Fibroblast of the aortic adventitia (primary cell): Measurements from ENCODE around the gene DLGAP1. TPM values are rescaled to one million over a fixed set of nuclear protein-coding genes. Genes with fewer than 3 reads are reported as not detected.
A peak's percentile ranks its signal among the peaks of the same experiment; 100 is the strongest.

Experiments used
- DNase-seq: peaks from one replicate; pipeline ENCODE4 v3.0.0-alpha.2; 2010; ENCODE audit warnings: low read depth
- H3K4me3 ChIP-seq: 2 replicates; pipeline ENCODE4 v1.5.1; 2011; ENCODE audit warnings: low read depth, mild to moderate bottlenecking, control low read depth, low read length, moderate library complexity
- total RNA-seq: library from RNA; depleted of rRNA; stranded (reverse); fragments of >200 nt; gene quantifications from 2 replicates; pipeline ENCODE4 v1.2.3, GENCODE V29; 2012; ENCODE audit warnings: low replicate concordance
- TF ChIP-seq, protein P1 (sequence below): IDR thresholded peaks from 2 replicates; pipeline ENCODE4 v1.5.1; 2011; ENCODE audit warnings: mild to moderate bottlenecking, low read length, control low read depth, inconsistent platforms; ENCODE audit not compliant: insufficient read depth

Gene DLGAP1
- total RNA-seq, 1 donor: 1.4 TPM

DNA sequence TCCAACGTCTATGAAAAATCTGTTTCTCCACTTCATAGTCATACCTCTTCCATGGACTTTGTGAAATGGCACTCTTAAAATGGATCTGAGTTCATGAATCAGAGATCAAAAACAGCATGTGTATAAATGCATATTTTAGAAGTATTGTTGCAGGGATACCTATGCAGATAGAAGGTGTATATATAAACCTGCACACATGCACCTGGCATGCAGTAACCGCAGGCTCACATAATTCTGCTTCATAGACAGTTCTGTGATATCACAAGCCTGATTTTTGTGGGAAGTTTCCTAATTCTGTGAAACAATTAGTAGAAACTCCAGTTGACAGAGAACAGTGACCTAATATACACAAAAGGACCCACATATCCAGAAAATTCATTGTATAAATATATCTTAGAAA, 583.4 kb downstream of the DLGAP1 start:
- H3K4me3 ChIP-seq: no peak overlapping the region
- no peak for DNase-seq
- TF ChIP-seq, protein P1, sequence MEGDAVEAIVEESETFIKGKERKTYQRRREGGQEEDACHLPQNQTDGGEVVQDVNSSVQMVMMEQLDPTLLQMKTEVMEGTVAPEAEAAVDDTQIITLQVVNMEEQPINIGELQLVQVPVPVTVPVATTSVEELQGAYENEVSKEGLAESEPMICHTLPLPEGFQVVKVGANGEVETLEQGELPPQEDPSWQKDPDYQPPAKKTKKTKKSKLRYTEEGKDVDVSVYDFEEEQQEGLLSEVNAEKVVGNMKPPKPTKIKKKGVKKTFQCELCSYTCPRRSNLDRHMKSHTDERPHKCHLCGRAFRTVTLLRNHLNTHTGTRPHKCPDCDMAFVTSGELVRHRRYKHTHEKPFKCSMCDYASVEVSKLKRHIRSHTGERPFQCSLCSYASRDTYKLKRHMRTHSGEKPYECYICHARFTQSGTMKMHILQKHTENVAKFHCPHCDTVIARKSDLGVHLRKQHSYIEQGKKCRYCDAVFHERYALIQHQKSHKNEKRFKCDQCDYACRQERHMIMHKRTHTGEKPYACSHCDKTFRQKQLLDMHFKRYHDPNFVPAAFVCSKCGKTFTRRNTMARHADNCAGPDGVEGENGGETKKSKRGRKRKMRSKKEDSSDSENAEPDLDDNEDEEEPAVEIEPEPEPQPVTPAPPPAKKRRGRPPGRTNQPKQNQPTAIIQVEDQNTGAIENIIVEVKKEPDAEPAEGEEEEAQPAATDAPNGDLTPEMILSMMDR: no peak

DNA sequence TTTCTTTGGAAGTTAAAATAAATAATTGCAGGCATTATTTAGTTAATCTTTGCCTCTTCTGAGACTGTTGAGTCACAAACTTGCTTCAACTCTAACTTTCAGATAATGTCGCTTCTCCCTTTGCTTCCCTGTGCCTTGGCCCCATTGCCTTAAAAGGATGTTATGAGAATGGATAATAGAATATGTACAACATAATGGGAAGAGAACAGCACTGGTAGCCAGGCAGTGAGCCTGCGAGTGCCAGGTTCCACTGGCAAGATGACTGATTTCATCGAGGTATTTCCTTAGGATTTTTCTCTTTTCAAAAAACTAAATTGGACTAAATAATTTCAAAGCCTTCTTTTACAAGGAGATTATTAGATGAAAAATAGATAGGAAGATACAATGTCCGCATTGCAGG, 584.2 kb downstream of the DLGAP1 start:
- no peak overlapping the region for H3K4me3 ChIP-seq
- no peak for DNase-seq
- TF ChIP-seq, protein P1: no peak

DNA sequence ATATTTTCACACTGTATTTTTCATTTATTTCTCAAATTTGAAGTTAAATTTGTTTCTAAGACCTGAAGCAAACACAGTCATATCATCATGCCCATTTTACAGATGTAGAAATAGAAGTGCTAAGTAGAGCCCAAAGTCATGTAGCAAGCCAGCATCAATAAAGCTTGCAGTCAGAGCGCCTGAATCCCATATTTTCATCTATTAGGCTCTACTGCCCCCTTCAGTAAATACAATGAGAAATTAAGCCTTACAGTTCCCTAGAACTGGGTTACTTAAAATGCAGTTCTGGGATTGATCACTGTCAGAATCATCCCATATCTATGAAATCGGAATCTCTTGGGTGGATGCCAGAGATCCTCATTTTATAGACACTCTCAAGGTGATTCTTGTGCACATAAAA, 585.3 kb downstream of the DLGAP1 start:
- TF ChIP-seq, protein P1: peak; percentile 50
- DNase-seq: peak; percentile 86

DNA sequence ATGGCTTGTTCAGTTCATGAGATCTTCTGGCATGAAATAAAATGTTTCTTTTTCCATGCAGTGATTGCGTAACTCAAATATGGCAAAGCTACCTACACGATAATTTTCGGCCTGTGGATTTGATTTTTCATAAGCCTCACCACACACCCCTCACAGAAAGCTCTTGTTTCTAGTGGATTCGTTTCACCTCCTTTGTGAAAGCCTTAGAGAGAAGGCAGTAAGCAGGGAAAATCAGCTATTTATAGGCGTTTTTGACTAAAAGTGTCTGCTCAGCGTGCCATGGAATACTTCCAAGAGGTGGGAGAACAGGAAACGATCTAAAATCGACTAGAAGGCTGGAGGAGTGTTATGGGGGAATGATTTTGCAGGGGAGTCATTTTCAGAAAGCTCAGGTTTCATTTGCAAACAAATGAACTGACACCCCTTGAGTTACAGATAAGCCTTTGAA, 587.2 kb downstream of the DLGAP1 start:
- no peak overlapping the region for H3K4me3 ChIP-seq
- peak; percentile 69 for DNase-seq
- TF ChIP-seq, protein P1: no peak

More for the DNA sequence above, 585.3 kb downstream of the DLGAP1 start:
- no peak overlapping the region for H3K4me3 ChIP-seq

DNA sequence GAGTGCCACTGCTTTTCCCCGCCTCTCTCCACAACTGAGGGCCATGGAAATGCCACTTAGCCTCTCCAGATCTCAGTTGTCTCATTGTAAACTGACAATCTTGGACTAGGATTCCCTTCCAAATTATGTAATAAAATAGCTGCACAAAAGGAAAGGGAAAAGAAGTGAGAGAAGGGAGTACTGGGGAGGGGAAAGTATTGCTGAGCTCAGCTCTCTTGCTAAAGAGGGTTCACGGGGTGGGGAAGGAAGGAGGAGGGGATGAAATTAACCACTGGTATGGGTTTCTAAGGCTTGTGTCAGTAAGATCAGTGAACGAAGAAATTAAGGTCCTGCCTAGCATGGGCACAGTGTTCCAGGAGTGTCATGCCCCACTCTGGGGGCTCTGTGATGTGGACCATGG, 587.9 kb downstream of the DLGAP1 start:
- H3K4me3 ChIP-seq: no peak overlapping the region
- TF ChIP-seq, protein P1: no peak
- DNase-seq: no peak

DNA sequence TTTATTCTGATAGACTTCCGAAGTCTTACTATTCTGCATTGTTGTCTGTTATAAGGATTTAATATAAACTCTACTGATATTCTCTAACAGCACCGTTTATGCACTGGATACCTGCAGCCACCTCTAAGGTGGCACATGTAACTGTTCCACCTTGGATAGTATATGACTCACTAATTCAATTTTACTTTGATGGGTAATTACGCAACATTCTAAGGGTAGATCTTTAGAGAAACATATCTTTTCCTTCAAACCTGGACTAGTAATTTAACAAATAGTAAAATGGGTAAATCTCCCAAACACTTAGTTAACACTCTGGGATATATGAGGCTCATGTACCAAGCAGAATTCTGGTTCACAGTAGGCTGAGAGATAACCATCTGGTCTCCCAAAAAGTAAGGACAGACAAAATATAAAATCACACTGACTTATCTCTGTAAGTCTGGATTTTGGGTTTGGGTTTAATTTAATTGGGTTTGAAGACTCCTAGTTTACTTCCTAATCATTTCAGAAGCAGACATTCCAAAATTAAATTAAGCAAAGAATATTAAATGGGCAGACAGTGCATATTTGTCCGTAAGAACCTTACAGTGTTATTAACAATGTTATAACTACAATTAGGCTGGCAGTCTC, 590.3 kb downstream of the DLGAP1 start:
- DNase-seq: no peak
- no peak overlapping the region for H3K4me3 ChIP-seq
- TF ChIP-seq, protein P1: no peak

DNA sequence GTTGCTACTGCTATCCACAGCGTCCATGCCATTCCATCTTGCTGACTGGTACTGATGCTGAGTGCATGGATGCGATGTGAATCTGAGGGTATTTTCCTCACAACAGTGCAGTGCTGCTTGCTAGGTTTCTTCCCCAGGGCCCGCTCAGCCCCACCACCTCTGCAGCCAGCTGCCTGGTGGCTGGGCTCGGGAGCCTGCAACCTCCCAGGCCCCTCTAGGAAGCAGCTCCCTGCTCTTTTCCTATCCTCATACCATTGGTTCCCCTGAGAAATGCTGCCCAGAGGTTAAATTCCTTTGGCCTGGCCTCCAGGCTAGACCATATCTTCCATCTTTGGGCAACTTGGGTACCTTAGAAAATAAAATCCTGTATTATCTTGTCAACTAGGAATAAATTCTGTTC, 591.5 kb downstream of the DLGAP1 start:
- no peak for DNase-seq
- TF ChIP-seq, protein P1: no peak
- no peak overlapping the region for H3K4me3 ChIP-seq
